BE2C (cell line): ENCODE measurements around the gene DCDC1.

Source experiments
- DNase-seq: peaks from one replicate; pipeline ENCODE4 v3.0.0-alpha.2; 2020
- H3K27me3 ChIP-seq: fragments of 250-450 bp; sonication (Bioruptor Pico); 2 replicates; pipeline ENCODE4 v1.5.1; 2020; ENCODE audit warnings: mild to moderate bottlenecking
- H3K36me3 ChIP-seq: fragments of 250-450 bp; sonication (Bioruptor Pico); 2 replicates; pipeline ENCODE4 v1.5.1; 2020; ENCODE audit warnings: mild to moderate bottlenecking
- H3K4me1 ChIP-seq: fragments of 250-450 bp; sonication (Bioruptor Pico); 2 replicates; pipeline ENCODE4 v1.5.1; 2020
- H3K4me3 ChIP-seq: 2 replicates; pipeline ENCODE4 v1.5.1; 2011; ENCODE audit warnings: low read depth, low read length
- H3K9me3 ChIP-seq: fragments of 250-450 bp; sonication (Bioruptor Pico); 2 replicates; pipeline ENCODE4 v1.5.1; 2020
- TF ChIP-seq, protein P1 (sequence below): IDR thresholded peaks from 2 replicates; pipeline ENCODE4 v1.5.1; 2012; ENCODE audit warnings: mild to moderate bottlenecking, low read depth, low read length

The DCDC1 gene

DNA sequence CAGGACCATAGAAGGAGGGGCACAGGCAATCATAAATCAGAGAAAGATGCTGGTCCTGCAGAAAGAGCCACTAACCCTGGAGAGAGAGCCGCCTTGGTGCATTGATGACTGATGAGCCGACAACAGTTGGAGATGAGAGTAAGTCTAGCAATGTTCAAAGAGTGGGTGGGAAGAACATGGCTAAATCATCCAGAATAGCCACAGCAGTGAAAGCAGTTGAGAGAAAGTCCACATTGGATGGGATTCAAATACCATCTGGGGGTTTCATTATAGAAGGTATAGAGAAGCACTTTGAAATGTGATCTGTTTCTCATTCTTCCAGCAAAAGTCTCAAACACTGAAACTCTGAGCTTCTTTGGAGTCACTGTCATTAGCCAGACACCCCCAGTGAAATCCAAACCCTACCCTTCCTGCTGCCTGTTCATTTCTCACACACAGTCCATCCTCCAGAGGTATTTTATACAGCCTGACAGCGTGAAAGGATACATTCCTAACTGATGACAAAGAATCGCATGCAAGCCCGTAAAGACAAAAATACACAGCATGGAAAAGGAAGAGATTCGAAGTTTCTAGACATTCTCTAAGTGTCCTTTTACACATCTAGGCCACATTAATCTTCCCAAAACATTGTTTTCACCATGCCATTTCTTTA is 480.3 kb downstream of the DCDC1 start:
- no peaks in the 10 kb centered on the region for H3K27me3 ChIP-seq
- no peak overlapping the region for H3K4me3 ChIP-seq
- H3K9me3 ChIP-seq, result no peaks in the 10 kb centered on the region
- H3K36me3 ChIP-seq, result no peaks in the 10 kb centered on the region
- DNase-seq, result no peak
- no peaks in the 10 kb centered on the region for H3K4me1 ChIP-seq
- TF ChIP-seq, protein P1, sequence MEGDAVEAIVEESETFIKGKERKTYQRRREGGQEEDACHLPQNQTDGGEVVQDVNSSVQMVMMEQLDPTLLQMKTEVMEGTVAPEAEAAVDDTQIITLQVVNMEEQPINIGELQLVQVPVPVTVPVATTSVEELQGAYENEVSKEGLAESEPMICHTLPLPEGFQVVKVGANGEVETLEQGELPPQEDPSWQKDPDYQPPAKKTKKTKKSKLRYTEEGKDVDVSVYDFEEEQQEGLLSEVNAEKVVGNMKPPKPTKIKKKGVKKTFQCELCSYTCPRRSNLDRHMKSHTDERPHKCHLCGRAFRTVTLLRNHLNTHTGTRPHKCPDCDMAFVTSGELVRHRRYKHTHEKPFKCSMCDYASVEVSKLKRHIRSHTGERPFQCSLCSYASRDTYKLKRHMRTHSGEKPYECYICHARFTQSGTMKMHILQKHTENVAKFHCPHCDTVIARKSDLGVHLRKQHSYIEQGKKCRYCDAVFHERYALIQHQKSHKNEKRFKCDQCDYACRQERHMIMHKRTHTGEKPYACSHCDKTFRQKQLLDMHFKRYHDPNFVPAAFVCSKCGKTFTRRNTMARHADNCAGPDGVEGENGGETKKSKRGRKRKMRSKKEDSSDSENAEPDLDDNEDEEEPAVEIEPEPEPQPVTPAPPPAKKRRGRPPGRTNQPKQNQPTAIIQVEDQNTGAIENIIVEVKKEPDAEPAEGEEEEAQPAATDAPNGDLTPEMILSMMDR, result no peak

DNA sequence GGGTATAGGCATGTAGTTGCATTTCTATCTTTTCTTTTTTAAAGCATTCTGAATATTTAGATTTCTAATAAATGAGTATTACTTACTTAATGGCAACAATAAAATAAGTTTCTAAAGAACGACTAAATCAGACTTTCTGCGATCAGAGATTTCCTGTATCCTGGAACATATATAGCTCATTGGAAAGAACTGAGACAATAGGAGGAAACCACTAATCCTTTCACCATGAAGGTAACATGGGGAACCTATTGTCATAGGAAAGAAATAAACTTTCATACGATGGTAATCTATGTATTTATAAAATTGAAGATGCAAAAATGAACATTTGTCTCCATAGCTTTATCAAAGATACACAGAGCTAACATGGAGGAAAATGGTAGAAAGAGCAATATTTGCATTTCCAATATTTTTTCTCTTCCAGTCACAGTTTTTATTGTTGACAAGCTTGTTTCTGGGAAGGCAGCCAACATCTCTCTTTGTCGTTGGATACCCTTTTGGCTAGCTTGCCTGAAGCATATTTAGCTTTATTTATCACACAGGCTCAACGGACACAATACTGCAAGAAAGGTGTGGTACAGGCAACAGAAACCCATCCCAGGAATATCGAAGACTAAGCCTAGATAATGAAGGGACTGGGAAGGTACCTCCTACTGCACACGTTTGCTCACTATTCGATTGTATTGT is 490.1 kb downstream of the DCDC1 start:
- DNase-seq, result no peak
- H3K9me3 ChIP-seq, result no peaks in the 10 kb centered on the region
- H3K4me1 ChIP-seq, result no peaks in the 10 kb centered on the region
- H3K27me3 ChIP-seq, result no peaks in the 10 kb centered on the region
- no peak overlapping the region for H3K4me3 ChIP-seq
- TF ChIP-seq, protein P1, result no peak
- no peaks in the 10 kb centered on the region for H3K36me3 ChIP-seq

DNA sequence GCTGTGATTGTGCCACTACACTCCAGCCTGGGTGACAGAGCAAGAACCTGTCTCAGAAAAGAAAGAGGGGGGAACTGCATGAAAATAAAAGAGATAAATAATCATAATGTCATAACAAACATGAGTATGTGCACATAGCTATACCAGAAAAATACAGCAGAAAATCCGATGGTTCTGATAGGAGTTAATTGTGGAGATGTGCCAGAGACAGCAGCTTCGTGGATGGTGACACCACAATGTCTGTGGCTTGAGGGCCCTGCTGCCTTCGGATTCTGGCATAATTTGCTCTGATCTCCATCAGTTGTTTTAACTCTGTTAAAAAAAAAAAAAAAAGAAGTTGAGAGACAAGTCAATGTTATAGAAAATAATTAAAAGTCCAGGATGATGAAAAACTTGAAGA is 491.1 kb downstream of the DCDC1 start:
- DNase-seq, result no peak
- Histone ChIP-seq H3K4me1 (no peaks in the 10 kb centered on the region), H3K27me3 (no peaks in the 10 kb centered on the region), H3K9me3 (no peaks in the 10 kb centered on the region), H3K36me3 (no peaks in the 10 kb centered on the region), H3K4me3 (no peak overlapping the region)
- TF ChIP-seq, protein P1, result no peak

DNA sequence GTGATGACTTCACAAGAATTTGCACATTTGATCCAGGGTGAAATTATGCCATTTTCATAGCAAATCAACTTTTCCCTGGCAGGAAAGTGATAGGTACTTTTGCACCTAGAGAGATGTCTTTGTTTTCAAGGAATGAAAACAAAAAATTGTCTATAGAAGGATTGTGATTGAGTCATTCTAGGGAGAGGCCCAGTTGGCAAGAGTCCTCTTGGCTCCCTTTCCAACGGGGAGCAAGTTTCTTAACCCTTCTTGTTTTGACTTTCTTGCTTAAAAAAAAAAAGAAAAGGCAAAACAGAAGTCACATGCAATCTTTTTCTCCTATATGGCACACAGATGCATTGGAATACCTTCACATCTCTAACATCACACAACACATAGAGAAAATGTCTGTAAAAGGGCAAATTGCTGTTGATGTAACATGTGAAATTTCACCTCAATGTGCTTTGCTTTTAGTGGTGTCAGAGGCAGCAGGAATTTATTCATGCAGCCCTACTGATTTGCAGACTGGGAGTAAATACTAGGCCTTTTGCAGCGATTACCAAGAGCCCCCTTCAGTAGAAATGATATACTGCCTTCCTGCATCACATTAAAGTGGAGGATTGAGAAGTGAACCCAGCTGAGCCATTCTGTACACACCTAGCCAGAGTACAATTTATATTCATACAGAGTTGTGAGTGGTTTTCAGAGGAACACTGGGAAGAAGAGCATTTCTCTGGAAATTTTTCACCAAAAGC is 492.7 kb downstream of the DCDC1 start:
- no peak for DNase-seq
- TF ChIP-seq, protein P1, result no peak
- no peaks in the 10 kb centered on the region for H3K27me3 ChIP-seq

DNA sequence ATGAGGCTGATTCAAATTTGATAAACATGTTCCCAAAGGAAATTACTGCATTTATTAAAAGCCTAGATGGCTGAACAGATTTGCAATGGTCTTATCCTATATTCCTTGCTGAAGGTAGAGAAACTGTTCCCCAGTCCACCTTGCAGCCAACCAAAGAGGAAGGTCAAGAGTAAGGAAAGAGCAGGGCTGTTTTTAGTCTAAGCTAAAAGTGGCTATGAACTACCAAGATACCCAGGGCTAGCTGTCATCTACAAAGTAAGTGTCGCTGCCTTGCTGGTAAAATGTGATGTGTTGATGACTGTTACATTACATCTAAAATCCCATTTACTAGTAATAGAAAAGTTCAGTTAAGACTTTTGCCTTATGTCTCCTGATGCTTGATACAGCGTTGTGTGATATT is 493.3 kb downstream of the DCDC1 start:
- DNase-seq, result no peak
- H3K4me1 ChIP-seq, result no peaks in the 10 kb centered on the region
- no peak overlapping the region for H3K4me3 ChIP-seq
- H3K9me3 ChIP-seq, result no peaks in the 10 kb centered on the region
- no peaks in the 10 kb centered on the region for H3K27me3 ChIP-seq
- TF ChIP-seq, protein P1, result no peak
- no peaks in the 10 kb centered on the region for H3K36me3 ChIP-seq

More for the DNA sequence above, 492.7 kb downstream of the DCDC1 start:
- Histone ChIP-seq H3K36me3 (no peaks in the 10 kb centered on the region), H3K4me3 (no peak overlapping the region), H3K9me3 (no peaks in the 10 kb centered on the region), H3K4me1 (no peaks in the 10 kb centered on the region)

DNA sequence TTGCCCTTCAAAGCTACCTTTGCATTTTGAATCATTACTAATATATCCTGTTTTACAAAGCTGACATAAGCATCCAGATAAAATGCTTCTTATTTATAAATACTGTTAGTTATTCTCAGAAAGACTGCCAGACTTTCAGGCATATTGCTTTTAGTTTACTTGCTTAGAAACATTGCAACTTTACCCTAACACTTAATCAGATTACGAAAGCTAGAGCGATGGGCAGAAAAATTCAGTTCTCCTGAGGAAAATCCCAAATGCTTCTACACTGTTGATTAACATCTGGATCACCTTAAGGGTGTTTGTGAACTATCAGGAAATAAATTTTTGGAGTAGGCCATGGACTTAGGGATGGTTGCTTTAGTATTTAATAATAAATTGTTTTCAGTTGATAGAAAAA is 493.7 kb downstream of the DCDC1 start:
- Histone ChIP-seq H3K4me1 (no peaks in the 10 kb centered on the region), H3K9me3 (no peaks in the 10 kb centered on the region), H3K27me3 (no peaks in the 10 kb centered on the region), H3K4me3 (no peak overlapping the region), H3K36me3 (no peaks in the 10 kb centered on the region)
- TF ChIP-seq, protein P1, result no peak
- DNase-seq, result no peak
